WTC11 (cell line): Measurements from ENCODE around the gene CDKL2. TPM values are rescaled to one million over a fixed set of nuclear protein-coding genes. Genes with fewer than 3 reads are reported as not detected.

ENCODE experiments used
- ATAC-seq: fragments of 200-7000 bp; cut with Tn5 transposase; 2 replicates; pipeline ENCODE4 v1.10.0; 2021; ENCODE audit warnings: mild to moderate bottlenecking, moderate library complexity
- CTCF ChIA-PET: fragments of 300-600 bp; sonication (Branson Sonifier 250); formaldehyde crosslinking; loops from one replicate; lab custom pipeline; 2021; ENCODE audit warnings: antibody characterized with exemption; lab: Charles Lee
- POLR2A ChIA-PET: fragments of 350-600 bp; sonication (Branson Sonifier 250); formaldehyde crosslinking; loops from one replicate; lab custom pipeline; 2021; ENCODE audit warnings: antibody characterized with exemption; lab: Charles Lee
- DNase-seq: peaks from one replicate; pipeline ENCODE4 v3.0.0; 2021; ENCODE audit warnings: low spot score
- H3K27ac Mint-ChIP-seq: 2 replicates; pipeline ENCODE4 v1.8.0; 2021; ENCODE audit warnings: mixed read lengths
- H3K27me3 Mint-ChIP-seq: 2 replicates; pipeline ENCODE4 v1.8.0; 2021; ENCODE audit warnings: low read depth, mild to moderate bottlenecking, moderate library complexity, mixed read lengths
- H3K36me3 Mint-ChIP-seq: 2 replicates; pipeline ENCODE4 v1.8.0; 2021; ENCODE audit warnings: mixed read lengths
- H3K4me1 Mint-ChIP-seq: 2 replicates; pipeline ENCODE4 v1.8.0; 2022; ENCODE audit warnings: mixed read lengths
- H3K4me3 Mint-ChIP-seq: 2 replicates; pipeline ENCODE4 v1.8.0; 2021; ENCODE audit warnings: mild to moderate bottlenecking, moderate library complexity, mixed read lengths
- H3K9me3 Mint-ChIP-seq: 2 replicates; pipeline ENCODE4 v1.8.0; 2021; ENCODE audit warnings: mixed read lengths
- FOXK1 ChIP-seq: sonication (generic); formaldehyde crosslinking; IDR thresholded peaks from 2 replicates; pipeline ENCODE4 v1.8.0; 2022; ENCODE audit warnings: mild to moderate bottlenecking, moderate library complexity, missing genetic modification reagents
- GRHL2 ChIP-seq: fragments of 250-450 bp; sonication (Bioruptor Pico); IDR thresholded peaks from 2 replicates; pipeline ENCODE4 v1.8.0; 2022; ENCODE audit warnings: mild to moderate bottlenecking, moderate library complexity; ENCODE audit not compliant: insufficient replicate concordance, severe bottlenecking
- GTF2I ChIP-seq: fragments of 250-450 bp; sonication (Bioruptor Pico); conservative IDR thresholded peaks from 2 replicates; pipeline ENCODE4 v1.4.0; 2021; ENCODE audit warnings: mild to moderate bottlenecking
- IRF2 ChIP-seq: sonication (generic); formaldehyde crosslinking; IDR thresholded peaks from 2 replicates; pipeline ENCODE4 v1.8.0; 2022; ENCODE audit warnings: low read depth, missing genetic modification reagents, borderline replicate concordance
- NFATC4 ChIP-seq: fragments of 250-450 bp; sonication (Bioruptor Pico); IDR thresholded peaks from 2 replicates; pipeline ENCODE4 v1.9.0; 2021; ENCODE audit warnings: mild to moderate bottlenecking
- NR1H2 ChIP-seq: sonication (generic); formaldehyde crosslinking; IDR thresholded peaks from 2 replicates; pipeline ENCODE4 v1.9.0; 2021; ENCODE audit warnings: mild to moderate bottlenecking, moderate library complexity, missing genetic modification reagents
- NR3C1 ChIP-seq: sonication (generic); formaldehyde crosslinking; conservative IDR thresholded peaks from 2 replicates; pipeline ENCODE4 v1.8.1; 2023; ENCODE audit warnings: low read depth, mild to moderate bottlenecking, missing genetic modification reagents
- OVOL2 ChIP-seq: fragments of 250-450 bp; sonication (Bioruptor Pico); IDR thresholded peaks from 2 replicates; pipeline ENCODE4 v1.9.0; 2021; ENCODE audit warnings: mild to moderate bottlenecking, borderline replicate concordance
- RORB ChIP-seq: fragments of 250-450 bp; sonication (Bioruptor Pico); IDR thresholded peaks from 2 replicates; pipeline ENCODE4 v1.9.0; 2021; ENCODE audit warnings: mild to moderate bottlenecking
- TEAD4 ChIP-seq: sonication (generic); formaldehyde crosslinking; IDR thresholded peaks from 2 replicates; pipeline ENCODE4 v1.8.0; 2022; ENCODE audit warnings: mild to moderate bottlenecking, missing genetic modification reagents
- TP53 ChIP-seq: sonication (generic); formaldehyde crosslinking; IDR thresholded peaks from 2 replicates; pipeline ENCODE4 v1.8.1; 2023; ENCODE audit warnings: mild to moderate bottlenecking, missing genetic modification reagents
- total RNA-seq: library from RNA; stranded (reverse); gene quantifications from 3 replicates; pipeline ENCODE4 v1.2.3, GENCODE V29; 2021
- TF ChIP-seq, protein P1 (sequence below): fragments of 200-600 bp; IDR thresholded peaks from 2 replicates; pipeline ENCODE4 v1.8.0; 2022; ENCODE audit warnings: antibody characterized with exemption
- TF ChIP-seq, protein P2 (sequence below): fragments of 250-450 bp; sonication (Bioruptor Pico); IDR thresholded peaks from 2 replicates; pipeline ENCODE4 v1.9.0; 2021; ENCODE audit warnings: mild to moderate bottlenecking
- TF ChIP-seq, protein P3 (sequence below): fragments of 250-450 bp; sonication (Bioruptor Pico); IDR thresholded peaks from 2 replicates; pipeline ENCODE4 v1.9.0; 2021; ENCODE audit warnings: moderate library complexity, mild to moderate bottlenecking, inconsistent platforms, borderline replicate concordance
- TF ChIP-seq, protein P4 (sequence below): sonication (generic); formaldehyde crosslinking; IDR thresholded peaks from 2 replicates; pipeline ENCODE4 v1.8.1; 2023; ENCODE audit warnings: mild to moderate bottlenecking, missing genetic modification reagents, borderline replicate concordance
- TF ChIP-seq, protein P5 (sequence below): sonication (generic); formaldehyde crosslinking; conservative IDR thresholded peaks from 2 replicates; pipeline ENCODE4 v1.8.1; 2023; ENCODE audit warnings: mild to moderate bottlenecking, low read depth, missing genetic modification reagents, moderate library complexity
- TF ChIP-seq, protein P6 (sequence below): sonication (generic); formaldehyde crosslinking; IDR thresholded peaks from 2 replicates; pipeline ENCODE4 v1.8.1; 2023; ENCODE audit warnings: mild to moderate bottlenecking, moderate library complexity, missing genetic modification reagents
- TF ChIP-seq, protein P7 (sequence below): sonication (generic); formaldehyde crosslinking; IDR thresholded peaks from 2 replicates; pipeline ENCODE4 v1.8.0; 2022; ENCODE audit warnings: mild to moderate bottlenecking, missing genetic modification reagents

CDKL2 gene
- total RNA-seq, 1 experiment from 2014 or later: 1.7 TPM

DNA sequence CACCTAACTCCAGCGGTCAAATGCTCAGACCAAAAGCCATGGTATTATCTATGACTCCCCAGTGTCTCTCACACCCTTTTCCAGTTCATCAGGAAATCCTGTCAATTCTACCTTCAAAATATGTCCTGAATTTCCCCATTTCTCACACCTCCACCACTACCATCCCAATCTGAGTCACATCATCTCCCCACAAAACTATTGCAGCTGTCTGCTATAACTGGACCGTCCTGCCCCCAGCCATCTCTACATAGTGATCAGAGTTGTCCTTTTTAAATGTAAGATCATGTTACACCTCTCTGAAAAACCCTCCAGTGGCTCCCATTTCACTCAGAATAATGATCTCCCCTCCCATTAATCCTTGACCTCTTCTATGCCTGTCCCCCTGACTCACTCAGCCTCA is 81.3 kb downstream of the CDKL2 start:
- ChIA-PET CTCF (no interaction called here), POLR2A (no interaction called here)
- no peak overlapping the region for H3K27ac Mint-ChIP-seq
- H3K36me3 Mint-ChIP-seq: no peaks in the 10 kb centered on the region
- ATAC-seq: no peak
- H3K9me3 Mint-ChIP-seq: no peaks in the 10 kb centered on the region
- H3K4me3 Mint-ChIP-seq: no peak overlapping the region
- H3K4me1 Mint-ChIP-seq: no peaks in the 10 kb centered on the region
- TF ChIP-seq, protein P1, sequence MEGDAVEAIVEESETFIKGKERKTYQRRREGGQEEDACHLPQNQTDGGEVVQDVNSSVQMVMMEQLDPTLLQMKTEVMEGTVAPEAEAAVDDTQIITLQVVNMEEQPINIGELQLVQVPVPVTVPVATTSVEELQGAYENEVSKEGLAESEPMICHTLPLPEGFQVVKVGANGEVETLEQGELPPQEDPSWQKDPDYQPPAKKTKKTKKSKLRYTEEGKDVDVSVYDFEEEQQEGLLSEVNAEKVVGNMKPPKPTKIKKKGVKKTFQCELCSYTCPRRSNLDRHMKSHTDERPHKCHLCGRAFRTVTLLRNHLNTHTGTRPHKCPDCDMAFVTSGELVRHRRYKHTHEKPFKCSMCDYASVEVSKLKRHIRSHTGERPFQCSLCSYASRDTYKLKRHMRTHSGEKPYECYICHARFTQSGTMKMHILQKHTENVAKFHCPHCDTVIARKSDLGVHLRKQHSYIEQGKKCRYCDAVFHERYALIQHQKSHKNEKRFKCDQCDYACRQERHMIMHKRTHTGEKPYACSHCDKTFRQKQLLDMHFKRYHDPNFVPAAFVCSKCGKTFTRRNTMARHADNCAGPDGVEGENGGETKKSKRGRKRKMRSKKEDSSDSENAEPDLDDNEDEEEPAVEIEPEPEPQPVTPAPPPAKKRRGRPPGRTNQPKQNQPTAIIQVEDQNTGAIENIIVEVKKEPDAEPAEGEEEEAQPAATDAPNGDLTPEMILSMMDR: no peak
- TF ChIP-seq GRHL2 (CRISPR knock-in tag) (no peak), OVOL2 (no peak), TP53 (no peak)
- TF ChIP-seq, protein P2, sequence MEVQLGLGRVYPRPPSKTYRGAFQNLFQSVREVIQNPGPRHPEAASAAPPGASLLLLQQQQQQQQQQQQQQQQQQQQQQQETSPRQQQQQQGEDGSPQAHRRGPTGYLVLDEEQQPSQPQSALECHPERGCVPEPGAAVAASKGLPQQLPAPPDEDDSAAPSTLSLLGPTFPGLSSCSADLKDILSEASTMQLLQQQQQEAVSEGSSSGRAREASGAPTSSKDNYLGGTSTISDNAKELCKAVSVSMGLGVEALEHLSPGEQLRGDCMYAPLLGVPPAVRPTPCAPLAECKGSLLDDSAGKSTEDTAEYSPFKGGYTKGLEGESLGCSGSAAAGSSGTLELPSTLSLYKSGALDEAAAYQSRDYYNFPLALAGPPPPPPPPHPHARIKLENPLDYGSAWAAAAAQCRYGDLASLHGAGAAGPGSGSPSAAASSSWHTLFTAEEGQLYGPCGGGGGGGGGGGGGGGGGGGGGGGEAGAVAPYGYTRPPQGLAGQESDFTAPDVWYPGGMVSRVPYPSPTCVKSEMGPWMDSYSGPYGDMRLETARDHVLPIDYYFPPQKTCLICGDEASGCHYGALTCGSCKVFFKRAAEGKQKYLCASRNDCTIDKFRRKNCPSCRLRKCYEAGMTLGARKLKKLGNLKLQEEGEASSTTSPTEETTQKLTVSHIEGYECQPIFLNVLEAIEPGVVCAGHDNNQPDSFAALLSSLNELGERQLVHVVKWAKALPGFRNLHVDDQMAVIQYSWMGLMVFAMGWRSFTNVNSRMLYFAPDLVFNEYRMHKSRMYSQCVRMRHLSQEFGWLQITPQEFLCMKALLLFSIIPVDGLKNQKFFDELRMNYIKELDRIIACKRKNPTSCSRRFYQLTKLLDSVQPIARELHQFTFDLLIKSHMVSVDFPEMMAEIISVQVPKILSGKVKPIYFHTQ (CRISPR knock-in tag): no peak
- TF ChIP-seq, all 79 proteins: peak for 0
- no peaks in the 10 kb centered on the region for H3K27me3 Mint-ChIP-seq
- no peak for DNase-seq

DNA sequence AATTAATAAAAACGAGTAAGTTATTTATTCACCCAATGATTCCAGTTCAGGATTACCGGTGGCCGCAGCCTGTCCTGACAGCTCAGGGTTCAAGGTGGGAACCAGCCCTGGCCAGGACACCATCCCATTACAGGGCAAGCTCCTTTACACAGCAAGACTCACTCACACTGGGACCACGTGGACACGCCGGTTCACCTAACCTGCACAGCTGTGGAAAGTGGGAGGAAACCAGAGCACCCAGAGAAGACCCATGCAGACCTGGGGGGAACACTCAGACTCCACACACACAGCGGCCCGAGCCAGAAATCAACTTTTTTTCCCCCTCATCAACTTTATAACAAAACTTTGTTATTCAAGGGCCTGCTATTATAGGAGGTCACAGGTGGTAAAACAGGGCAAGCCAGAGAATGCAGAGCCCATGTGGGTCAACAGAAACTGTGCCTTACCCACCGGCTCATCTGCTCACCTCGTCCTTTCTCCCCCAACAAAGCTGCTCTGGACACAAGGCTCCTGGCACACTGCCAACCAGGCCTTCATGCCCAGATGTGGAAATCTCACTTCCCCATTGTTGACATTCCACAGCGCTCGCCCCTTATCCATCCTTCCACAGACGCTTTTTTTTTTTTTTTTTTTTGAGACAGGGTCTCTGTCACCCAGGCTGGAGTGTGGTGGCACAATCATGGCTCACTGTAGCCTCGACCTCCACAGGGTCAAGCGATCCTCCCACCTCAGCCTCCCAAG is 82.5 kb downstream of the CDKL2 start:
- Mint-ChIP-seq H3K36me3 (no peaks in the 10 kb centered on the region), H3K27ac (no peak overlapping the region), H3K4me3 (no peak overlapping the region), H3K27me3 (no peaks in the 10 kb centered on the region), H3K4me1 (no peaks in the 10 kb centered on the region), H3K9me3 (no peaks in the 10 kb centered on the region)
- TF ChIP-seq FOXK1 (CRISPR knock-in tag) (no peak), RORB (CRISPR knock-in tag) (no peak), NR3C1 (CRISPR knock-in tag) (no peak), TEAD4 (CRISPR knock-in tag) (no peak), NR1H2 (no peak), IRF2 (no peak), NFATC4 (no peak), GTF2I (CRISPR knock-in tag) (no peak)
- TF ChIP-seq, protein P3, sequence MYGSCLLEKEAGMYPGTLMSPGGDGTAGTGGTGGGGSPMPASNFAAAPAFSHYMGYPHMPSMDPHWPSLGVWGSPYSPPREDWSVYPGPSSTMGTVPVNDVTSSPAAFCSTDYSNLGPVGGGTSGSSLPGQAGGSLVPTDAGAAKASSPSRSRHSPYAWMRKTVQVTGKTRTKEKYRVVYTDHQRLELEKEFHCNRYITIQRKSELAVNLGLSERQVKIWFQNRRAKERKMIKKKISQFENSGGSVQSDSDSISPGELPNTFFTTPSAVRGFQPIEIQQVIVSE: no peak
- TF ChIP-seq, protein P4, sequence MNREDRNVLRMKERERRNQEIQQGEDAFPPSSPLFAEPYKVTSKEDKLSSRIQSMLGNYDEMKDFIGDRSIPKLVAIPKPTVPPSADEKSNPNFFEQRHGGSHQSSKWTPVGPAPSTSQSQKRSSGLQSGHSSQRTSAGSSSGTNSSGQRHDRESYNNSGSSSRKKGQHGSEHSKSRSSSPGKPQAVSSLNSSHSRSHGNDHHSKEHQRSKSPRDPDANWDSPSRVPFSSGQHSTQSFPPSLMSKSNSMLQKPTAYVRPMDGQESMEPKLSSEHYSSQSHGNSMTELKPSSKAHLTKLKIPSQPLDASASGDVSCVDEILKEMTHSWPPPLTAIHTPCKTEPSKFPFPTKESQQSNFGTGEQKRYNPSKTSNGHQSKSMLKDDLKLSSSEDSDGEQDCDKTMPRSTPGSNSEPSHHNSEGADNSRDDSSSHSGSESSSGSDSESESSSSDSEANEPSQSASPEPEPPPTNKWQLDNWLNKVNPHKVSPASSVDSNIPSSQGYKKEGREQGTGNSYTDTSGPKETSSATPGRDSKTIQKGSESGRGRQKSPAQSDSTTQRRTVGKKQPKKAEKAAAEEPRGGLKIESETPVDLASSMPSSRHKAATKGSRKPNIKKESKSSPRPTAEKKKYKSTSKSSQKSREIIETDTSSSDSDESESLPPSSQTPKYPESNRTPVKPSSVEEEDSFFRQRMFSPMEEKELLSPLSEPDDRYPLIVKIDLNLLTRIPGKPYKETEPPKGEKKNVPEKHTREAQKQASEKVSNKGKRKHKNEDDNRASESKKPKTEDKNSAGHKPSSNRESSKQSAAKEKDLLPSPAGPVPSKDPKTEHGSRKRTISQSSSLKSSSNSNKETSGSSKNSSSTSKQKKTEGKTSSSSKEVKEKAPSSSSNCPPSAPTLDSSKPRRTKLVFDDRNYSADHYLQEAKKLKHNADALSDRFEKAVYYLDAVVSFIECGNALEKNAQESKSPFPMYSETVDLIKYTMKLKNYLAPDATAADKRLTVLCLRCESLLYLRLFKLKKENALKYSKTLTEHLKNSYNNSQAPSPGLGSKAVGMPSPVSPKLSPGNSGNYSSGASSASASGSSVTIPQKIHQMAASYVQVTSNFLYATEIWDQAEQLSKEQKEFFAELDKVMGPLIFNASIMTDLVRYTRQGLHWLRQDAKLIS (CRISPR knock-in tag): no peak
- TF ChIP-seq, protein P5, sequence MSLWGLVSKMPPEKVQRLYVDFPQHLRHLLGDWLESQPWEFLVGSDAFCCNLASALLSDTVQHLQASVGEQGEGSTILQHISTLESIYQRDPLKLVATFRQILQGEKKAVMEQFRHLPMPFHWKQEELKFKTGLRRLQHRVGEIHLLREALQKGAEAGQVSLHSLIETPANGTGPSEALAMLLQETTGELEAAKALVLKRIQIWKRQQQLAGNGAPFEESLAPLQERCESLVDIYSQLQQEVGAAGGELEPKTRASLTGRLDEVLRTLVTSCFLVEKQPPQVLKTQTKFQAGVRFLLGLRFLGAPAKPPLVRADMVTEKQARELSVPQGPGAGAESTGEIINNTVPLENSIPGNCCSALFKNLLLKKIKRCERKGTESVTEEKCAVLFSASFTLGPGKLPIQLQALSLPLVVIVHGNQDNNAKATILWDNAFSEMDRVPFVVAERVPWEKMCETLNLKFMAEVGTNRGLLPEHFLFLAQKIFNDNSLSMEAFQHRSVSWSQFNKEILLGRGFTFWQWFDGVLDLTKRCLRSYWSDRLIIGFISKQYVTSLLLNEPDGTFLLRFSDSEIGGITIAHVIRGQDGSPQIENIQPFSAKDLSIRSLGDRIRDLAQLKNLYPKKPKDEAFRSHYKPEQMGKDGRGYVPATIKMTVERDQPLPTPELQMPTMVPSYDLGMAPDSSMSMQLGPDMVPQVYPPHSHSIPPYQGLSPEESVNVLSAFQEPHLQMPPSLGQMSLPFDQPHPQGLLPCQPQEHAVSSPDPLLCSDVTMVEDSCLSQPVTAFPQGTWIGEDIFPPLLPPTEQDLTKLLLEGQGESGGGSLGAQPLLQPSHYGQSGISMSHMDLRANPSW (CRISPR knock-in tag): no peak
- TF ChIP-seq, protein P6, sequence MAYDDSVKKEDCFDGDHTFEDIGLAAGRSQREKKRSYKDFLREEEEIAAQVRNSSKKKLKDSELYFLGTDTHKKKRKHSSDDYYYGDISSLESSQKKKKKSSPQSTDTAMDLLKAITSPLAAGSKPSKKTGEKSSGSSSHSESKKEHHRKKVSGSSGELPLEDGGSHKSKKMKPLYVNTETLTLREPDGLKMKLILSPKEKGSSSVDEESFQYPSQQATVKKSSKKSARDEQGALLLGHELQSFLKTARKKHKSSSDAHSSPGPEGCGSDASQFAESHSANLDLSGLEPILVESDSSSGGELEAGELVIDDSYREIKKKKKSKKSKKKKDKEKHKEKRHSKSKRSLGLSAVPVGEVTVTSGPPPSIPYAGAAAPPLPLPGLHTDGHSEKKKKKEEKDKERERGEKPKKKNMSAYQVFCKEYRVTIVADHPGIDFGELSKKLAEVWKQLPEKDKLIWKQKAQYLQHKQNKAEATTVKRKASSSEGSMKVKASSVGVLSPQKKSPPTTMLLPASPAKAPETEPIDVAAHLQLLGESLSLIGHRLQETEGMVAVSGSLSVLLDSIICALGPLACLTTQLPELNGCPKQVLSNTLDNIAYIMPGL (CRISPR knock-in tag): no peak
- TF ChIP-seq, protein P7, sequence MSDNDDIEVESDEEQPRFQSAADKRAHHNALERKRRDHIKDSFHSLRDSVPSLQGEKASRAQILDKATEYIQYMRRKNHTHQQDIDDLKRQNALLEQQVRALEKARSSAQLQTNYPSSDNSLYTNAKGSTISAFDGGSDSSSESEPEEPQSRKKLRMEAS (CRISPR knock-in tag): no peak
- ChIA-PET CTCF (interaction anchor here (0.7 to 1.1 kb wide), 3 partner anchors 22 to 347 kb away, joined by 3 to 5 read pairs (median 3); no protein-coding TSS in a partner anchor), POLR2A (no interaction called here)
- ATAC-seq (no peak), DNase-seq (no peak)
